Left ventricle myocardium inferior (tissue), 1 donor: ENCODE measurements around the gene STAT5B. TPM values are rescaled to one million over a fixed set of nuclear protein-coding genes. Genes with fewer than 3 reads are reported as not detected.

Source experiments
- DNase-seq: peaks from one replicate; pipeline ENCODE4 v3.0.0-alpha.2; 2020
- H3K27ac ChIP-seq: fragments of 200-600 bp; replicated peaks from 2 replicates; pipeline ENCODE4 v1.8.0; 2021
- H3K27me3 ChIP-seq: fragments of 200-600 bp; 2 replicates; pipeline ENCODE4 v1.8.0; 2021; ENCODE audit warnings: low read depth
- H3K36me3 ChIP-seq: fragments of 200-600 bp; 2 replicates; pipeline ENCODE4 v1.8.0; 2021
- H3K4me1 ChIP-seq: fragments of 200-600 bp; 2 replicates; pipeline ENCODE4 v1.8.0; 2021
- H3K4me3 ChIP-seq: fragments of 200-600 bp; 2 replicates; pipeline ENCODE4 v1.8.0; 2021; ENCODE audit warnings: mild to moderate bottlenecking, moderate library complexity
- H3K9me3 ChIP-seq: fragments of 200-600 bp; replicated peaks from 2 replicates; pipeline ENCODE4 v1.8.0; 2021
- CTCF ChIP-seq: fragments of 200-600 bp; IDR thresholded peaks from 2 replicates; pipeline ENCODE4 v1.8.0; 2021; ENCODE audit warnings: antibody characterized with exemption, mild to moderate bottlenecking, borderline replicate concordance
- intact Hi-C: fragments of 100-400 bp; cut with micrococcal nuclease; formaldehyde crosslinking; loops from one replicate; pipeline ENCODE4 v1.11.0; 2022
- total RNA-seq: library from RNA; stranded (reverse); fragmentation: NEBNext Ultra II Directional; extraction: Animal tissue kit (Norgen Biotek cat#: 25700); gene quantifications from one replicate; pipeline ENCODE4 v1.2.1, GENCODE V29; 2021
- donor health status: DM: no; HTN: yes; CAD: no; lungs with severe emphysema.

Gene STAT5B
- total RNA-seq, 1 donor from 2014 or later, result 30.7 TPM

DNA sequence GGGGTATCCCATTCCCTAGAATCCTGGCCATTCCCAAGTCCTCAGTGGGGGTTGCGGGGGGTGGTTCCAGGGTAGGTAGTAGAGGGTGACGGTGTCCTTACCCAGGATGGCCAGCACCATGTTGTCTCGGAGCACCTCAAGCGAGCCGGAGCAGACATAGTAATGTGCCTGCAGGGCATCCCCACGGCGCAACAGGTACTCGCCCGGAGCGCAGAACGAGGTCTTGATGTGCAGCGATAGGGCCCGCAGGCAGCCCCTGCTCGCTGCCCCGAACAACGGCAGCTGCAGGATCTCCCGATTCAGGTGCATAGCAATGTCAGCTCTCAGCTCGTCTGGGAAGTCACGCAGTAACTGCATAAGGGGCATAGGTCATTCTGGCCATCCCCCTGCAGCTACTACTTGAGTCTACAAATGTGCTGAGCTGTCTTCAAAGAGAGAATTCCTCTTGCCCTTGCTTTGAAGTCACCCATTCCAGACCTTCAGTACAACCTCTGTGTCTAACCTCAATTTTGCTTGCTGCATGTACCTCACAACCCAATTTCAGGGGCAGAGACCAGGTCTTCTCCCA, 109.9 kb downstream of the STAT5B start:
- no peaks in the 10 kb centered on the region for H3K9me3 ChIP-seq
- no peaks in the 10 kb centered on the region for H3K27me3 ChIP-seq
- H3K4me1 ChIP-seq, result no peaks in the 10 kb centered on the region
- no peak for TF ChIP-seq CTCF
- H3K4me3 ChIP-seq, result no peak overlapping the region
- intact Hi-C loops, result no loop called here
- DNase-seq, result no peak
- H3K27ac ChIP-seq, result no peak overlapping the region
- no peaks in the 10 kb centered on the region for H3K36me3 ChIP-seq

DNA sequence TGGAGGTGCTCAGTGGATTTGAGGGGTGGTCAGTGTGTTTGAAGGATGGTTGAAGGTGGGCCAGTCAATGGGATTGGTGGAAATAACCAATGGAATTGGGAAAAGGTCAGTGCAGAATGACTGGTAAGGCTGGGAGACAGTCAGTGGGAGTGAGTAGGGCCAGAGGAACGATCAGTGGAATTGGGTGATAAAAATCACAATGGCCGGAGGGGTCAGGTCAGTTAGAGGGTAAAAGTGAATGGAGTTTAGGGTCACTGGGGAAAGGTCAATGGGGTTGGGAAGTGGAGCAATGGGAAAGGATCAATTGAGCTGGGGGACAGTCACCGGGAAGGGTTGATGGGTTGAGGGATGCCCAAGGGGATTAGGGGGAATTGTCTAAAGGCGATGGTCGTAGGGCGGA, 110.4 kb downstream of the STAT5B start:
- Histone ChIP-seq H3K4me1 (no peaks in the 10 kb centered on the region), H3K27ac (no peak overlapping the region), H3K9me3 (no peaks in the 10 kb centered on the region), H3K4me3 (no peak overlapping the region), H3K36me3 (no peaks in the 10 kb centered on the region), H3K27me3 (no peaks in the 10 kb centered on the region)
- intact Hi-C loops, result no loop called here
- no peak for TF ChIP-seq CTCF
- DNase-seq, result no peak

DNA sequence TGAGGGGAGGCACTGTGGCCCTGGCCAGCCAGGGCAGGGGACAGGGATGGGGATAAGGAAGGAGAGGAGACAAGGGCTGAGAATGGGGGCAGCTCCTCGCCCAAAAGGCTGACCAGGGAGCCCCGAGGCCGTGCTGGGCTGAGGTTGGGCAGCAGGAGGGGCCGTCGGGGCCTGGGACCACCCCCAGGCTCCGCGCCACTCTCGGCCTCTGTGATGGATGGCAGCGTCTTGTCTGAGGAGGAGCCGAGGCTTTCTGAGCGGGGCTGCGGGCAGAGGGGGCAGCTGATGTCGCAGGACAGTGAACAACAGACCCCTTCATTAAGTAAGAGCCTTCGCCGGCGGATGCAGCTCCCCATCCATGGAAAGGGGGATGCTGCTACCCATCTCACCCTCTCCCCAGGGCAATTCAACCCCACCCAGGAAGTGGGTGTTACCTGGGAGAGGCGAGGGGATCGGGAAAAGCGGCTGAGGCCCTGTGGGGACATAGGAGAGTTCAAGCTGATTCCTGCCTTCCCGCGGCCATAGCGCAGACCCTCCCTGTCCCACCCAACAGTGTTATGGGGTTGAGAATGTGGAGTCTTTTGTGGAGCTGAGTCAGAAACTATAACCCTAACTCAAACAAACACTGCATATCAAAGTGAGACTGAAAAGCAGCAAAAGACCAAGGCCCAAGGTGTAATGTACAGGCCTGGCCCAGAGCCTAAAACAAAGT, 112.3 kb downstream of the STAT5B start:
- Histone ChIP-seq H3K4me3 (no peak overlapping the region), H3K27ac (no peak overlapping the region), H3K36me3 (no peaks in the 10 kb centered on the region), H3K4me1 (no peaks in the 10 kb centered on the region), H3K27me3 (no peaks in the 10 kb centered on the region), H3K9me3 (no peaks in the 10 kb centered on the region)
- no peak for TF ChIP-seq CTCF
- DNase-seq, result no peak
- intact Hi-C loops, result no loop called here

GRCh38 chr17:42163113-42163512, 113.1 kb downstream of the STAT5B start:
- TF ChIP-seq CTCF, result peak; percentile 46
- H3K27me3 ChIP-seq, result no peaks in the 10 kb centered on the region
- intact Hi-C loops, result no loop called here

DNA sequence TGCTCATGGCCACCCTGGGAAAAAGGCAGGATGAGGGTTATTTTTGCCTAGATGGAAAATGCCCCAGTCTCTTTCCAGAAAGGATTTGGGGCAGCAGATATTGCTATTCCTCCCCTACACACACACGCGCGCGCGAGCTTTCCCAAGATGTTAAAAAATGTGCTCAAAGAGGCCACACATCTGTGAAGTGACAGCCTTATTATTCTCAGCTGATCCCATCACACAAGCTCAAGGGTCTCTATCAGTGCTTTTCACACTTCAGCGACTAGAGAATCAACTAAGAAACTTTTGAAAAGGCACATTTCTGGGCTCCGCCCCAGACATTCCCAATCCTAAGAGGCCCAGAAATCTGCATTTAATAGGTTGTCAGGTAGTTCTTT, 115.7 kb downstream of the STAT5B start:
- Histone ChIP-seq H3K9me3 (no peaks in the 10 kb centered on the region), H3K4me1 (peaks cover 3% of the 10 kb centered on the region), H3K27ac (no peak overlapping the region), H3K27me3 (no peaks in the 10 kb centered on the region), H3K4me3 (no peak overlapping the region), H3K36me3 (no peaks in the 10 kb centered on the region)
- no peak for TF ChIP-seq CTCF
- intact Hi-C loops, result no loop called here
- no peak for DNase-seq

More at GRCh38 chr17:42163113-42163512, 113.1 kb downstream of the STAT5B start:
- H3K4me1 ChIP-seq, result no peaks in the 10 kb centered on the region
- H3K9me3 ChIP-seq, result no peaks in the 10 kb centered on the region
- DNase-seq, result no peak
- no peaks in the 10 kb centered on the region for H3K36me3 ChIP-seq
- H3K4me3 ChIP-seq, result no peak overlapping the region
- H3K27ac ChIP-seq, result no peak overlapping the region
